Lower lobe of right lung (tissue), 2 donors: ENCODE measurements around the gene PMS1. TPM values are rescaled to one million over a fixed set of nuclear protein-coding genes. Genes with fewer than 3 reads are reported as not detected.
"Not testable (repeated sequence)": the region's sequence is repeated elsewhere in the genome, so short reads cannot be mapped to it uniquely, and the experiment has no call there.

Source experiments
- ATAC-seq, 2 donors: fragments of 200-7000 bp; cut with Tn5 transposase; one replicate each; pipeline ENCODE4 v1.9.1; 2020 to 2022; ENCODE audit warnings: mild to moderate bottlenecking in 2 of 2, moderate library complexity in 2 of 2
- DNase-seq: peaks from one replicate; pipeline ENCODE4 v3.0.0-alpha.2; 2020
- H3K27ac ChIP-seq: fragments of 200-600 bp; one replicate; pipeline ENCODE4 v1.8.0; 2022
- H3K27me3 ChIP-seq: fragments of 200-600 bp; one replicate; pipeline ENCODE4 v1.8.0; 2022; ENCODE audit warnings: low read depth
- H3K36me3 ChIP-seq: fragments of 200-600 bp; one replicate; pipeline ENCODE4 v1.8.0; 2022; ENCODE audit warnings: mild to moderate bottlenecking
- H3K4me1 ChIP-seq: fragments of 200-600 bp; one replicate; pipeline ENCODE4 v1.8.0; 2022
- H3K4me3 ChIP-seq: fragments of 200-600 bp; one replicate; pipeline ENCODE4 v1.8.0; 2022; ENCODE audit warnings: mild to moderate bottlenecking
- H3K9me3 ChIP-seq: fragments of 200-600 bp; one replicate; pipeline ENCODE4 v1.8.0; 2022
- intact Hi-C: fragments of 100-400 bp; cut with DNase I; formaldehyde crosslinking; loops from one replicate; pipeline ENCODE4 v1.11.0; 2022
- total RNA-seq: library from RNA; stranded (reverse); fragmentation: NEBNext Ultra II Directional; extraction: Animal tissue kit (Norgen Biotek cat#: 25700); gene quantifications from one replicate; pipeline ENCODE4 v1.2.1, GENCODE V29; 2021
- TF ChIP-seq, protein P1 (sequence below): fragments of 200-600 bp; IDR thresholded peaks from one replicate; pipeline ENCODE4 v1.8.0; 2022; ENCODE audit warnings: antibody characterized with exemption, mild to moderate bottlenecking
- donor health status: DM: no; HTN: yes; CAD: no; lungs with severe emphysema.

PMS1 gene
- total RNA-seq, 1 donor from 2014 or later = 21.7 TPM

DNA sequence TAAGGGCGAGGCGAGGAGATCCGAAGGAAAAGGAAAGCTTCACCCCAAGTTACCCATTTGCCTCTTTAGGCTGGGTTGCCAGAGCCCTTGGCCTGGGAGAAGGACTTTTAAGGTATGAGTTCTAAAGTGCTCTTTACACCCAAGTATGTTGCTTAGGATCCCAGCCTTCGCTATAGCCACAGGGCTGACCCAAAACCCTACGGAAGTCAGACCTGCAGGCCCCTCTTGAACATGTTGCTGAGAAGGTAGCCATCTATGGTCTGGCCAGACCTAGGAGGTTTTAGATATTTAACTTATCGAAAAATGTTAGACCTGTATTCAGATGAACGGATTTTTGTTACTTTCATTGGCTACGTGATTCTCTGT lies 95.4 kb downstream of the PMS1 start:
- TF ChIP-seq, protein P1, sequence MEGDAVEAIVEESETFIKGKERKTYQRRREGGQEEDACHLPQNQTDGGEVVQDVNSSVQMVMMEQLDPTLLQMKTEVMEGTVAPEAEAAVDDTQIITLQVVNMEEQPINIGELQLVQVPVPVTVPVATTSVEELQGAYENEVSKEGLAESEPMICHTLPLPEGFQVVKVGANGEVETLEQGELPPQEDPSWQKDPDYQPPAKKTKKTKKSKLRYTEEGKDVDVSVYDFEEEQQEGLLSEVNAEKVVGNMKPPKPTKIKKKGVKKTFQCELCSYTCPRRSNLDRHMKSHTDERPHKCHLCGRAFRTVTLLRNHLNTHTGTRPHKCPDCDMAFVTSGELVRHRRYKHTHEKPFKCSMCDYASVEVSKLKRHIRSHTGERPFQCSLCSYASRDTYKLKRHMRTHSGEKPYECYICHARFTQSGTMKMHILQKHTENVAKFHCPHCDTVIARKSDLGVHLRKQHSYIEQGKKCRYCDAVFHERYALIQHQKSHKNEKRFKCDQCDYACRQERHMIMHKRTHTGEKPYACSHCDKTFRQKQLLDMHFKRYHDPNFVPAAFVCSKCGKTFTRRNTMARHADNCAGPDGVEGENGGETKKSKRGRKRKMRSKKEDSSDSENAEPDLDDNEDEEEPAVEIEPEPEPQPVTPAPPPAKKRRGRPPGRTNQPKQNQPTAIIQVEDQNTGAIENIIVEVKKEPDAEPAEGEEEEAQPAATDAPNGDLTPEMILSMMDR = no peak
- no peaks in the 10 kb centered on the region for H3K36me3 ChIP-seq
- intact Hi-C loops = no loop called here
- H3K27ac ChIP-seq = no peak overlapping the region
- no peaks in the 10 kb centered on the region for H3K9me3 ChIP-seq
- H3K27me3 ChIP-seq = no peaks in the 10 kb centered on the region
- ATAC-seq = no peak
- H3K4me1 ChIP-seq = no peaks in the 10 kb centered on the region
- H3K4me3 ChIP-seq = no peak overlapping the region
- no peak for DNase-seq

DNA sequence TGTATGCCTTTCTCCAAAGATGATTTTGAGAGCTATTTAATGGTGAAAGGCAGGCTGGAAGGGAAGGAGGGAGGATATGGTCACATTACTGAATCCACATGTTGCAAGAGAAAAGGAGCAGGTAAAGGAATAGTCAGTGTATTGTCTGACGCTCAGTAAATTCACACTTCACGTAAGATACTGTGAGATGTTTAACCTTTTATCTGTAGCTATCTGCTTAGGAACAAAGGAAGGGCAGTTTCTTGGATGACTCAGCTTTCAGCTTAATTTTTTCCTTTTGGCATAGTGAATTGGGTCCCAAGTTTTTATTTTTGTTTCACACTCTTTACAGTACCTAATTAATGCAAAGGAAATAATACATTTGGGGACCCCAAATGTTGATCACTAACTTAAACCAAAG lies 96.2 kb downstream of the PMS1 start:
- H3K4me1 ChIP-seq = no peaks in the 10 kb centered on the region
- H3K36me3 ChIP-seq = no peaks in the 10 kb centered on the region
- ATAC-seq = no peak
- no peak overlapping the region for H3K4me3 ChIP-seq
- TF ChIP-seq, protein P1 = no peak
- H3K9me3 ChIP-seq = no peaks in the 10 kb centered on the region
- no peak overlapping the region for H3K27ac ChIP-seq
- DNase-seq = no peak
- intact Hi-C loops = no loop called here
- no peaks in the 10 kb centered on the region for H3K27me3 ChIP-seq

- H3K27ac ChIP-seq = no peak overlapping the region
Measured at GRCh38 chr2:189880832-189881492, 96.7 kb downstream of the PMS1 start.

DNA sequence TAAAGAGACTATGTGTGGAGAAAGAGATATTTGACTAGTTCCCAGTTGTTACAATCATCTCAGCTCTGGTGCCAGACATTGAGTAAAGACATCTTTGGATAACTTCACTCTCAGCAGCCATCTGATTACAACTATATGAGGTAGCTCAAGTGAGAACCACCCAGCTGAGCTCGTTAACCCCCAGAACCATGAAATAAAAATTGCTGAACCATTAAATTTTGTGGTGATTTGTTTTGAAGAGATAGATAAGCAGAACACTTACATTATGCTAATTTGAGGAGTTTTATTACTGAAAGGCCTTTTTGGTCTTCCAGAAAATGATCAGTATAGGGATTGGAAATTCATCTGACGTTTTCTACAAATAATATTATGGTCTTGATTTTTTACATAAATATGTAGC lies 101.1 kb downstream of the PMS1 start:
- Histone ChIP-seq H3K27ac (no peak overlapping the region), H3K4me3 (no peak overlapping the region), H3K36me3 (no peaks in the 10 kb centered on the region), H3K4me1 (no peaks in the 10 kb centered on the region), H3K9me3 (peaks cover 6% of the 10 kb centered on the region), H3K27me3 (no peaks in the 10 kb centered on the region)
- no peak for ATAC-seq
- no peak for DNase-seq
- TF ChIP-seq, protein P1 = no peak
- intact Hi-C loops = no loop called here

More at GRCh38 chr2:189880832-189881492, 96.7 kb downstream of the PMS1 start:
- Histone ChIP-seq H3K4me3 (no peak overlapping the region), H3K9me3 (no peaks in the 10 kb centered on the region), H3K27me3 (no peaks in the 10 kb centered on the region), H3K36me3 (no peaks in the 10 kb centered on the region), H3K4me1 (no peaks in the 10 kb centered on the region)
- intact Hi-C loops = no loop called here
- ATAC-seq (no peak), DNase-seq (no peak)
- TF ChIP-seq, protein P1 = no peak

DNA sequence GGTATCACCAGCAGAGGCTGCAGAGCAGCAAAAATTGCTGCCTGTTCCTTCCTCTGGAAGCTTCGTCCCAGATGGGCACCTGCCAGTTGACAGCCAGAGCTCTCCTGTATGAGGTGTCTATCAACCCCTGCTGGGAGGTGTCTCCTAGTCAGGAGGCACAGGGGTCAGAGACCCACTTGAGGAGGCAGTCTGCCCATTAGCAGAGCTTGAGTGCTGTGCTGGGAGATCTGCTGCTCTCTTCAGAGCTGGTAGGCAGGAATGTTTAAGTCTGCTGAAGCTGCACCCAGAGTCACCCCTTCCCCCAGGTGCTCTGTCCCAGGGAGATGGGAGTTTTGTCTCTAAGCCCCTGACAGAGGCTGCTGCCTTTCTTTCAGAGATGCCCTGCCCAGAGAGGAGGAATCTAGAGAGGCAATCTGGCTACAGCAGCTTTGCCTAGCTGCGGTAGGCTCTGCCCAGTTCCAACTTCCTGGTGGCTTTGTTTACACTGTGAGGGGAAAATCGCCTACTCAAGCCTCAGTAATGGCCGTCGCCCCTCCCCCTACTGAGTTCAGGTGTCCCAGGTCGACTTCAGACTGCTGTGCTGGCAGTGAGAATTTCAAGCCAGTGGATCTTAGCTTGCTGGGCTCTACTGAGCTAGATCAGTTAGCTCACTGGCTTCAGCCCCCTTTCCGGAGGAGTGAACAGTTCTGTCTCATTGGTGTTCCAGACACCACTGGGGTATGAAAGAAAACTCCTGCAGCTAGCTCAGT lies 108.5 kb downstream of the PMS1 start:
- ATAC-seq = not testable (repeated sequence)

DNA sequence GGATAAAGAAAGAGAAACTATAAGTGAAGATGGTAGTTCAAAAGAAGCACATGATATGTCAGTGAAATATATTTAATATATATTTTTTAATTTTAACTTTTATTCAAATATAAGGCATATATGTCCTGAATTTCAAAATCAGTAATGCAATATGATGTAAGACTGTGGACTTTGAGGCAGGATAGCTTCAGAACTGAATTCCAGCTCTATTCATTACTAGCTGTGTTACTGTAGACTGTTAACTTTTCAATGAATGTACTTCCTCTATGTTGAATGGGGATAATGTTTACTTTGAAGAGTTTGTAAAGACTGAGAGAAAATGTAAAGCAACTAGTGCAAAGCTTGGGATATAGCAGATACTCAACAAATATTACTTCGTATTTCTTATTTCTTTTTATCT lies 112.6 kb downstream of the PMS1 start:
- H3K4me3 ChIP-seq = no peak overlapping the region
- H3K27ac ChIP-seq = no peak overlapping the region
- no peak for ATAC-seq
- H3K4me1 ChIP-seq = no peaks in the 10 kb centered on the region
- no peak for DNase-seq
- H3K9me3 ChIP-seq = no peaks in the 10 kb centered on the region
- H3K36me3 ChIP-seq = no peaks in the 10 kb centered on the region
- TF ChIP-seq, protein P1 = no peak
- intact Hi-C loops = no loop called here
- H3K27me3 ChIP-seq = no peaks in the 10 kb centered on the region

More for the DNA sequence above, 108.5 kb downstream of the PMS1 start:
- H3K27me3 ChIP-seq, H3K4me3 ChIP-seq, H3K4me1 ChIP-seq, DNase-seq, H3K9me3 ChIP-seq, H3K27ac ChIP-seq, H3K36me3 ChIP-seq, intact Hi-C loops: not testable (repeated sequence)
